Right lung (tissue), 10 donors: ENCODE measurements around the gene YTHDF2. TPM values are rescaled to one million over a fixed set of nuclear protein-coding genes. Genes with fewer than 3 reads are reported as not detected.
"Not testable (repeated sequence)": the region's sequence is repeated elsewhere in the genome, so short reads cannot be mapped to it uniquely, and the experiment has no call there.

Experiments used
- DNase-seq, 2 donors: peaks; one replicate each; pipeline ENCODE4 v3.0.0-alpha.2; 2013
- long read RNA-seq, 8 donors: transcript quantifications; one replicate each; lab custom pipeline, GENCODE V29; 2026
- polyA plus RNA-seq, 5 donors: library from polyadenylated mRNA; unstranded; fragments of 120-200 nt; gene quantifications; one replicate each; pipeline versions ENCODE4 v1.2.1 to v1.2.3, GENCODE V29; 2013; ENCODE audit warnings: inconsistent platforms in 1 of 5, low replicate concordance in 1 of 5; ENCODE audit not compliant: insufficient read length in 5 of 5, insufficient read depth in 1 of 5

Gene YTHDF2
- polyA plus RNA-seq, result 10 to 100 TPM; 64.4 to 77.2 (median 74.9) TPM
- long read RNA-seq, donor 1, transcript YTHDF2-201 (5 exons, 2,925 nt), result major isoform, 14 of 71 reads
- long read RNA-seq, donor 1, partial matches to known transcripts, result 43 of 71 reads
- long read RNA-seq, donor 1, other reads (novel, unspliced or antisense), result 9 of 71 reads
- long read RNA-seq, donor 2, transcript YTHDF2-201 (5 exons, 2,925 nt), result major isoform, 10 of 30 reads
- long read RNA-seq, donor 2, partial matches to known transcripts, result 20 of 30 reads
- long read RNA-seq, donor 2, other reads (novel, unspliced or antisense), result 0 of 30 reads
- long read RNA-seq, donor 3, transcript YTHDF2-201 (5 exons, 2,925 nt), result major isoform, 21 of 67 reads
- long read RNA-seq, donor 3, partial matches to known transcripts, result 42 of 67 reads
- long read RNA-seq, donor 3, other reads (novel, unspliced or antisense), result 0 of 67 reads
- long read RNA-seq, donor 4, partial matches to known transcripts, result 32 of 35 reads
- long read RNA-seq, donor 4, other reads (novel, unspliced or antisense), result 0 of 35 reads
- long read RNA-seq, donor 5, transcript YTHDF2-201 (5 exons, 2,925 nt), result major isoform, 18 of 62 reads
- long read RNA-seq, donor 5, partial matches to known transcripts, result 36 of 62 reads
- long read RNA-seq, donor 5, other reads (novel, unspliced or antisense), result 8 of 62 reads
- long read RNA-seq, donor 6, transcript YTHDF2-201 (5 exons, 2,925 nt), result major isoform, 15 of 70 reads
- long read RNA-seq, donor 6, partial matches to known transcripts, result 51 of 70 reads
- long read RNA-seq, donor 6, other reads (novel, unspliced or antisense), result 0 of 70 reads
- long read RNA-seq, donor 7, transcript YTHDF2-201 (5 exons, 2,925 nt), result major isoform, 22 of 78 reads
- long read RNA-seq, donor 7, partial matches to known transcripts, result 54 of 78 reads
- long read RNA-seq, donor 7, other reads (novel, unspliced or antisense), result 0 of 78 reads
- long read RNA-seq, donor 8, transcript YTHDF2-201 (5 exons, 2,925 nt), result major isoform, 6 of 16 reads
- long read RNA-seq, donor 8, partial matches to known transcripts, result 10 of 16 reads
- long read RNA-seq, donor 8, other reads (novel, unspliced or antisense), result 0 of 16 reads

DNA sequence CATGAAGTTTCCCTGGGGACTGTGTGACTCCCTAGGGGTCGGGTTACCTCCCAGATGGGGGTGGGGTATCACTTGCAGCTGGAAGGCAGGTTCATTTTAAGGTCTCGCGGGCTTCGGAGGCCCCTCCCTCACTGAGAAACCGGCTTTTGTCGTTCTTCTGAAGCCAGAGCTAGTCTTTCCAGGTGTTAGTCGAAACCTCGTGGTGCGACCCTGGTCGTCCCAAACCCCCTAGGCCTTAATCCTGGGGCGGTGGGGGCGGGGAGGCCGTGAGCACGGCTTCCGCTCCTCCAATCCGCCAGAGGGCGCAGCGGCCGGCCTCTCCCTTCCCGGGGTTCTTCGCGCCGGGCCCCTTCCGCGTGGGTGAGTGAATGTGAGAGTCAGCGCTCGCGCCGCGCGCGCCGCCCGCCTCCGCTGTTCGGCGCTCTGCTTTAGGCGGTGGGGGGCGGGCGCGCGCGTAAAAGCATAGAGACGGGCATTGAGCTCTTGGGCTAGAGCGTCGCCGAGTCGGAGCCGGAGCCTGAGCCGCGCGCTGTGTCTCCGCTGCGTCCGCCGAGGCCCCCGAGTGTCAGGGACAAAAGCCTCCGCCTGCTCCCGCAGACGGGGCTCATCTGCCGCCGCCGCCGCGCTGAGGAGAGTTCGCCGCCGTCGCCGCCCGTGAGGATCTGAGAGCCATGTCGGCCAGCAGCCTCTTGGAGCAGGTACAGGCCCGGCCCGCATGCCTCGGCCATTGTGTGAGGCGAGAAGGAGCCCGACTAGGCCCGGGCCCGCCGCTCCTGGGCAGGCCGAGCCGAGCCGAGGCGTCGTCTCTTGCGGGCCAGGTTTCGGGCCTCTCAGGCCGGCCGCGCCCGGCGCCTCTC lies at the start of gene YTHDF2:
TSS of gene YTHDF2 (plus strand) at position 491 of the 857 bp plus-strand sequence. CDS start at position 672, 181 bp downstream.
- peak; percentile 98 to 99 for DNase-seq

- not testable (repeated sequence) for DNase-seq
Measured at GRCh38 chr1:28691627-28692026, 45.1 kb upstream of the YTHDF2 start.

DNA sequence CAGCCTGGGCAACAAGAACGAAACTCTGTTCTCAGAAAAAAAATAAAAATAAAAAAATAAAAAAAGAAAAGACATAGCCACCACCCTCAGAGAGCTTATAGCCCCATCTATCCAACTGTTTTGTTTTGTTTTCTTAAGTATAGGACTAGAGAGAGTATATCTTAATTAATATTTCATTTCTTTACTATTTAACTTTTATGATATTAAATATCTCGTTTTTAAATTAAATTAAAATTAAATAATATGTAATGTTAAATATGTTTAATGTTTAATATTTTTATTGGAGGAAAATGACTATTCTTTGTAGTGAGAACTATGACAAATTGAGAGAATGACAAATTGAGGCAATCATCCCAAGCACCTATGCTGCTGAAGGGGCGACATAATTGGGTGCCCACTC lies 33.1 kb upstream of the YTHDF2 start:
- no peak for DNase-seq

GRCh38 chr1:28716336-28716735 lies 20.4 kb upstream of the YTHDF2 start:
- DNase-seq, result no peak

DNA sequence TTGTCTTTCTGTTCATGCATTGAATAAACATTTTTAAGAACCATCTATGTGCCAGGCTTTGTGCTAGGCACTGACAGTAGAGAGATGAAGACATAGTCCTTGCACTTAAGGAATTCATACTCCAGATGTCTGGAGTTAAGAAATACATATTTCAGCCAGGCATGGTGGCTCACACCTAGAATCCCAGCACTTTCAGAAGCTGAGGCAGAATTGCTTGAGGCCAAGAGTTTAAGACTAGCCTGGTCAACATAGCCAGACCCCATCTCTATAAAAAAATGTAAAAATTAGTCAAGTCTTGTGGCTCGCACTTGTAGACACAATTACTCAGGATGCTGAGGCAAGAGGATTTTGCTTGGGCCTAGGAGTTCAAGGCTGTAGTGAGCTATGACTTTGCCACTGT lies 18.6 kb upstream of the YTHDF2 start:
- DNase-seq, result no peak

DNA sequence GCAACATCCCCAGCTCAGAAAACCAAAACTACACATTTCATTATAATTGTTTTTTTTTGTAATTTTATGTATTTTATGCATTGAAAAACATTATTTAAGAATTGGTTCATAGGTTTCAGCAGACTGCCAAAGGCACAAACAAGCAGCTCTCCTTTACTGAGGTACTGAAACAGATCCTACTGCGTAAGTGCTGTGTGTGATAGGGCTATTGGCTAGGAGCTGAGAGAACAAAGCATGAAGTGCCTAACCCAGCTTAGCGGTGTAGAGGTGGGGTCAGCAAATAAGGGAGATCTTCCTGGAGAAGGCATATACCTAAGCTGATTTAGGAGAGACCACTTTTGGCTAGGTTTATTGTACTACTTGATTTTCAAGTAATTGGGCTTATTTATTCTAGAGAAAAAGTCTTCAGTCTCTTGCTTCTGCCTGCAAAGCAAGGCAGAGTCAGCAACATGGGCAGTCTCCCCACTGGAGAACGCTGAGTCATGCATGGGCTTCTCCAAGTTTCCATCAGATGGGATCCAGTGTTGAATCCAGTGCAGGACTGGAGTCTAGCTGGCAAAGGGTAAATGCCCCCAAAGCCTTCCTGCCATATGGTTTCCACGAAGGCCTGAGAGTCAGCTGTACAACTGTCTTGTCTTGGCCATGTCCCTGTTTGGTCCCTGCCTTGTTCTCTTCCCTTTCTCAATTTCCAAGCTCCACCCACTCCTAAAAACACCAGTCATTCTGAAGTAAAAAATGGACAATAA lies 18.0 kb upstream of the YTHDF2 start:
- no peak for DNase-seq

GRCh38 chr1:28719332-28719619 lies 17.5 kb upstream of the YTHDF2 start:
- DNase-seq, result no peak

DNA sequence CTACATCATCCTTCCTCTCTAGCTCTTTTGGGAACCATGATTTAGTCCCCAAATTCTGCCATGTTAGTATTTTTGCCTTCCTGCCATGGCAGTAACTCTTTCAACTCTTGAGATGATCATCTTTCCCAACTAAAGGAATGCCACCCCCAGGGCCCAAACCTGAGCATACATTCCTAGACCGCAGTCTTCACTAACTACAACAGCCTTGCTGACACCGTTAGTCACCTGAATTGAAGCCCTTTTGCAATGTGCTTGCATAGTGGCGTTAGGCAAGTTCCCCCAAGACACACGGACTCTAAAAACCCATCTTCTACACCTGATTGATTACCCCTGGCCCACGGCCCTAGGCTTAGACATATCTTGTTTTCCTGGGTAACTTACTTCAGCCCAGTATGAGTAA lies 16.4 kb upstream of the YTHDF2 start:
- DNase-seq, result no peak

DNA sequence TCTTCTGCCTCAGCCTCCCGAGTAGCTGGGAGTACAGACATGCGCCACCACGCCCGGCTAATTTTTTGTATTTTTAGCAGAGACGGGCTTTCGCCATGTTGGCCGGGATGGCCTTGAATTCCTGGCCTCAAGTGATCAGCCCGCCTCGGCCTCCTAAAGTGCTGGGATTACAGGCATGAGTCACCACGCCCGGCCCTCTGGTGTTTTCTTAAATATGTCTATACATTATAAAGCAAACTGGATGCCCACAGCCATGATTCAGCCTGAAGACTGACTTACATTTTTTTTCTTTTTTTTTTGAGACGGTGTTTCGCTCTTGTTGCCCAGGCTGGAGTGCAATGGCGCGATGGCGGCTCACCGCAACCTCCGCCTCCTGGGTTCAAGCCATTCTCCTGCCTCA lies 14.8 kb upstream of the YTHDF2 start:
- not testable (repeated sequence) for DNase-seq

- DNase-seq, result not testable (repeated sequence)
Measured at GRCh38 chr1:28725365-28725764, 11.4 kb upstream of the YTHDF2 start.

DNA sequence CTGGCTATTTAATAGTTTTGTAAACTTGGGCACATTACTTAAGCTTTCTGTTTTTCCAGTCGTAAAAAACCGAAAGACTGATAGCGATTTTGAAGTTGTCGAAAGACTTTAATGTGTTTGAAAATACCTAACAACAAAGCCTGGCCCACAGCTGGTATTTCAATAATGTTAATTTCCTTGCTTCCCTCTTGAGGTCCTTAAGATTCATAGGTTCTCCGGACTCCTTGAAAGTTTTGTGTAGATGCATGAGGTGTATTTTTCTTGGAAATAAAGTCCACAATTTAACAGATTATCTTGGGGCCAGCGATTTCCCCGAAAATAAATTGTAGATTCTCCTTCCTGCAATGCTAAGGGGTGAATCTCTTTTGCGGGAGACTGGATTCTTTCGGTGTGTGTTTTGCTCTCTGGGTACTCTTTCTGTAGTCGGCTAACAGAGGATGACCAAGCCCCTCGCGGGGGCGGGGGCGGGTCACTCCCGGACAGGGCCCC lies 735 bp upstream of the YTHDF2 start:
- no peak for DNase-seq

DNA sequence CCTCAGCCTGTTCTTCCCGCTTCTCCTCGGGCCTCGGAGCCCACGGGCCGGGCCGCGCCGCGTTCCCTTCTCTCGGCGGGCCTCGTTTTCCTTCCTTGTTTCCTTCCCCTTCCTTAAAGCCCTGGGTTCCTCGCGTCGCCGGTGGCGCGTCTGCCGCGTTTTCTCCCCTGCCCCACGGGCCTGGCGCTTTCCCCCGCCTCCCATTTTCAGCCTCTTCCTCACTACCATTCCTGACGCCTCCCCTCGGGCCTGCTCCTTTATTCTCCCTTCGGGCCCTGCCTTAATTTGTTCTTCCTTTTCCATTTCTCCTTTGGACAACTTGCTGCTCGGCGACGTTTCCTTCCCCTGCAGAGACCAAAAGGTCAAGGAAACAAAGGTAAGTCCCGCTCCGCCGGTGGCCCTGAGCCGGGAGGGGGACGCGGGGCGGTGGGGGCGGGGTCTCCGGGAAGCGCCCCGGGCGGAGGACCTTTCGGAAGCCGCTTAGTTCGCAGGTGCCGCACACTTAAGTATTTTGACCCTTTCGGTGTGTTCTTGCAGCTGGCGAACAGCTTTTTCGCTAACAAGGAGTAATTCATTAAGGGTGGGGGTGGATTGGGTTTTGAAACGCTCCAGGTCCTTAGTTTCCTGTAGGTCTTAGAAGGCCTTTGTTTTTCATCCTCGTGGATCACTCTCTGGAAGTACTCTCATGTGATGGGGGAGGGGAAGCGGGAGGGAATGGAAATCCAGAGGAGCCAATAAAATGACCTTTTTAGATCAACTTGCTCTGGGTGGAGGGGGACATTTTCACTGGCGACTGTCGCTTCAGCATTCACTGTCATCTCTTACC lies 780 bp downstream of the YTHDF2 start:
- peak; percentile 42 to 43 for DNase-seq

DNA sequence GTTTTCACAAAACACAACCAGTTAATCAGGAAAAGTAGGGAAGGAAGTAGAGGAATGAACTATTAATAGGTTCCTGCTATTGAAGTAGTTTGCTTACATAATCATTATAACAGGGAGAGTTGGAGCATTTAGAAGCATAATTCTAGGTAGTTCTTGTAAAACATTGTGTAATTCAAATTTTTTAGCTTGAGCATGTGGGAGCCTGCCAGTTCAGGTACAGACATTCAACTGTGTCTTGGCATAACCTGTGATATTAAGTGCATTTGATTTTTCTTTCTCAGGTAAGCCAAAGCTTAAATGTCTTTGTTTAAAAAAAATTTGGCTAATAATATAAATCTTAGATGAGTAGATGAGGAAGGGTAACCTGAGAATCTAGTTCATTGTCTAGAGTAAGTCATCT lies 3.4 kb downstream of the YTHDF2 start:
- peak in 1 of 2 donors; percentile 7 for DNase-seq

GRCh38 chr1:28744184-28744583 lies 7.4 kb downstream of the YTHDF2 start:
- no peak for DNase-seq

- no peak for DNase-seq
Measured at GRCh38 chr1:28745653-28746173, 9.0 kb downstream of the YTHDF2 start.

DNA sequence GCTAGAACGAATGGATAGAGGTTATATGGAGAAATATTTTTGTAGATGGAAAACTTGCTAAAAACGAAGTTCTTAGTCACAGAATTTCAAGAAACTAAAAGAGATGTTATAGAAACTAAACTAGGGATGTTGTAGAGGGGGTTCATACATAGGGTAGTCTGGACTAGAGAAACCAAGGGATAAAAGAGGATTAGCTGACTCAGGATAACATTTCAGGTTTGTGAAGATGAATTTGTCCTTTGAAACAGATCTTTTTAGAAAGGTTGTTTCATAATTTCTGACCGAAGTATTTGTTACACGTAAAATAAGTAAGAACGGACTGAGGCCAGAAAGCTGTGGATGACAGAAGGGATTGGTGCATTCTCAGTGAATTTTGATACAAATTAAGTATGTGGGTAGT lies 13.6 kb downstream of the YTHDF2 start:
- DNase-seq, result no peak

DNA sequence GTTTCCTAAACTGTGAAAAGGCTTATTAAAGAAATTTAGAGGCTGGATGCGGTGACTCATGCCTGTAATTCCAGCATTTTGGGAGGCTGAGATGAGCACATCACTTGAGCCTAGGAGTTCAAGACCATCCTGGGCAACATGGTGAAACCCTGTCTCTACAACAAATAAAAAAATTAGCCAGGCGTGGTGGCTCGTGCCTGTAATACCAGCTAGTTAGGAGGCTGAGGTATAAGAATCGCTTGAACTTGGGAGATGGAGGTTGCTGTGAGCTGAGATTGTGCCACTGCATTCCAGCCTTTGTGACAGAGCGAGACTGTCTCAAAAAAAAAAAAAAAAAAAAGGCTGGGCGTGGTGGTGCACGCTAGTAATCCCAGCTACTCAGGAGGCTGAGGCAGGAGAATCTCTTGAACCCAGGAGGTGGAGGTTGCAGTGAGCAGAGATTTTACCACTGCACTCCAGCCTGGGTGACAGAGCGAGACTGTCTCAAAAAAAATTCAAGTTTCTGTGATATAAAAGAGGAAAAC lies 14.1 kb downstream of the YTHDF2 start:
- not testable (repeated sequence) for DNase-seq

DNA sequence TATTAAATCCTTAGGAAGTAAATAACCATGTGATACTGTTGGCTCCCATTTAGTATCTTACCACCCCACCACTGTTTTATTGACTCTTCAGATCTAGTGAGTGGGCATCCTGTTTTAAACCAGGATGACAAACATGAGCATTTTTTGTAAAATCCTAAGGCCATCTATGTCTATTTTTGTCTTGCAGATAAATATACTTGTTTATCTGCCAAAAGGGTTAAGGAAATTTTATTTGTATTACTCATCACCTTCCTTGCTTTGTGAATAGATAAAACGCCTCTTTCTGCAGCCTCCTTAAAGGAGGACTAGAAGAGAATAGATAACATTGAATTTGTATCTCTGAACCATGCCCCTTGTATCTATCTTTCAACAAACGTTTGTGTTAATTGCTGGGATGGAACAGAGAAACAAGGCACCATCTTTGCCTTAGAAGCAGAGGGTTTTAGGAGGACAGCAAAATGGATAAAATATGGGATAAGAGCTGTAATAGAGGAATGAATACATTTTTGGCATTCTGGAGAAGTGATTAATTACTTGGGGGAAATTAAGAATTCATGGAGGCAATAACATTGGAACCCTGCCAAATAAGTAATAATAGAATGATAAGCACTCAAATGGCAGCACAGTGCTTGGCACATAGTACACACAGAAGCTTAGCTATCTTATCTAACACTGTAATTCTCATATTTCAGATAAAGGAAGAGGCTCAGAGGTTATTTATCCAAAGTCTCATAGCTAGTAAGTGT lies 14.7 kb downstream of the YTHDF2 start:
- DNase-seq, result no peak
